GM18907 (cell line): Measurements from ENCODE around the gene ADAMTS4.

Experiments
- ATAC-seq: cut with Tn5 transposase; IDR thresholded peaks from one replicate; pipeline ENCODE4 v1.9.1; 2021; ENCODE audit warnings: mild to moderate bottlenecking, moderate library complexity; ENCODE audit not compliant: unreplicated experiment

Gene ADAMTS4

DNA sequence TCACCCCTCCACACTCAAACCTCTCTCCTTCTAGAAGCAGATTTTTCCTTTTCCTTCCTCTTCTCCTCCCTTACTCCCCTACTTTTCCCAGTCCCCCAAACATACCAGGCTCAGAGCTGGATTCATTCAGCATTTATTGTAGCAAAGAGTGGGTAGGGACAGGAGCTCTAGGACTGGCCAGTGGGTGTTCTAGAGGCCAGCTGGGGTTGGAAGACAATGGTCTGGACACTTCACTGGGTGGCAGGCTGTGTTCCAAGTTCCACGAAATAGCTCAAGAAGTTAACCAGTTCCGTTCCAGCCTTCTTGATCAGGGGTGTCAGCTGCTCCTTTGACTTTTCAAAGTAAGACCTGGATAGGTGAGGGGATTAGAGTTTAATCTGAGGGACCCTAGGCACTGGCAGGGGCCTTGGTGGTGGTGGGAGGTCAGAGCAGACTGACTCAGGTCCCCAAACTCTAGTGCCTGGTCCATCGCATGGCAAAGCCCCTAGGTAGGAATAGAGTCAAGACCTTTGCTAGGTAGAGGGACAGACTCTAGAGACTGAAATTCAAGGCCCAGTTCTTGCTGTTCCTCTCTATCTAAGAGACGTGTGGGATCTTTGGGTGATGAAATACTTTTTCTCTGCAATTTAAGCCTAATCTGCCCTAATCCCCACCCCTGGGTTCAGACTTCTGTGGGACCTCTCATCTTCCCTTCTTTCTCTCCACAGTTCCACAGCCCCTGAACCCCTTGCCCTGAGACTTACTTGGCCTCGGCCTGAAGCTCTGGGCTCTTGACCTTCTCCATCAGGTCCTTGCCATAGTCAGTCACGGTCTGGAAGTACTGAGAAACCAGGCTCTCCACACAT lies 23.5 kb upstream of the ADAMTS4 start:
- no peak for ATAC-seq

- no peak for ATAC-seq
Measured at GRCh38 chr1:161220002-161220401, 21.1 kb upstream of the ADAMTS4 start.

DNA sequence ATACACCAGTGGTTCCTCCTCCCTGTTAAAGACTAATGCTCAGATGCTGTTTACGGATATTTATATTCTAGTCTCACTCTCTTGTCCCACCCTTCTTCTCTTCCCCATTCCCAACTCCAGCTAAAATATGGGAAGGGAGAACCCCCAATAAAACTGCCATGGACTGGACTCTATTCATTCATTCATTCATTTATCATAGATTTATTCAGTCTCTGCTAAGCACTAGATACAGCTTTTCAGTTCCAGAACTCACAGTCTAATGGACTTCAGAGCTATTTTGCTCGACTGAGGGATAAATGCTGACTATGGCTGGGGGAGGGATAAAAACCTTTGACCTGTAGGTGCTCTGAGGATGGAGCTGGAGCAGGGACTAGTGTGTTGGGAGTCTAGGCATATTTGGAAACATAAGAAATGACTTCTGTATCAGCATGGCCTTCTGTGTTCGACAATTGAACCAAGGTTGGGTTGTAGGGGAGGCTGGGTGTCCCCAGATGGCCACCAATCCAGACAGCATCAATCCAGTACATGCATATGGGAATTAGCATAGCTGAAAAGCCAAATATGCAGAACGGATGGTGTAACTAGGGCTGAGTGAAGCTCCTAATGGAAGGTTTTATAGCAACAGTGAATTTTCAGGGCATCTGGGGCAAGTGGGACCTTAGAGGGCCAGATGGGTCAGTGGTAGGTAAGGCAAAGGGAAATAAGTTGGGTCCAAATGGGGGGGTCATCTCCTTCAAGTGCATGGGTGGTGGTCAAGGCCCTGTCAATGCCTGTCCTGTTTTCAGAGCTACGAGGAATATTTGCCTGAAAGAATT lies 20.4 kb upstream of the ADAMTS4 start:
- no peak for ATAC-seq

DNA sequence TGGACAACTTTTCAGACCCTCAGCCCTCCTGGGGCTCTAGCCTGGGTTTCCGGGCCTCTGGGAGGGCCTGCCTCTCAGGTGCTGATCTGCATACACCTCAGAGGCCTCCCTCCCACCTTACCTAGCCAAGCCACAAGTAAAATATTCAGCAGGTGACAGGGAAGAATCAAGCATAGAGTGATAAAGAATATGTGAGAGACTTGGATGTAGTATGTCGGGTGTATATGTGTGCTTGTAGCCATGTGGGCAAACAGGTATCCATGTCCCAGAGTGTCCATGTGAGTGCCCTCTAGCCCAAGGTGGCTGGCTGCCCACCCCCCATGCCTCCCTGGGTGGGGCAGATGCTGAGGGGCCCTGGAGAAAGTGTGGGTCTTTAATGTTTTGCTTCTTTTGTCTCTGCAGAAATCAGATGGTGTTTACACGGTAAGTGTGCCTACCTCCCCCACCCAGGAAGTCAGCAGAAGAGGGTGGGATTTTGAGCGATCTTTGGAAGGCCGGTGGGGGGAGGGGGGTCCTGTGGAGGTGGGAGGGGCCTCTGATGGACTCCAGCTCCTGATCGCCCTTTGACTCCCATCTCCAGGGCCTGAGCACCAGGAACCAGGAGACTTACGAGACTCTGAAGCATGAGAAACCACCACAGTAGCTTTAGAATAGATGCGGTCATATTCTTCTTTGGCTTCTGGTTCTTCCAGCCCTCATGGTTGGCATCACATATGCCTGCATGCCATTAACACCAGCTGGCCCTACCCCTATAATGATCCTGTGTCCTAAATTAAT lies 19.6 kb upstream of the ADAMTS4 start:
- no peak for ATAC-seq

DNA sequence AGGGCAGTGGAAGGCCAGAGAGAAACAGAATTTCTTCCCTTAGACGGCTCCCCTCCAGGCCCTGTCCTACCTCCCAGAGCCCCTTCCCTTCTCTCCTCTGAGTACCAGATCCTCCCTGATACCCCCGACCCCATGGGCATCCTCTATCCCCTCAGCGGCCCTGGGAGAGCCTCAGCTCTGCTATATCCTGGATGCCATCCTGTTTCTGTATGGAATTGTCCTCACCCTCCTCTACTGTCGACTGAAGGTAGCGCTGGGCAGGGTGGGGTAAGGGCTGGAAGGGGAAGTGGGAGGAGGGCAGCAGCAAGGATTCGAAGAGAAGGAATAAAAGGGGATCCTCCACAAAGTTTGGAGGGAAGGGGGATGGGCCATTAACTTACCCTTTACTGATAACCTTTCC lies 19.0 kb upstream of the ADAMTS4 start:
- peak; percentile 1 for ATAC-seq

DNA sequence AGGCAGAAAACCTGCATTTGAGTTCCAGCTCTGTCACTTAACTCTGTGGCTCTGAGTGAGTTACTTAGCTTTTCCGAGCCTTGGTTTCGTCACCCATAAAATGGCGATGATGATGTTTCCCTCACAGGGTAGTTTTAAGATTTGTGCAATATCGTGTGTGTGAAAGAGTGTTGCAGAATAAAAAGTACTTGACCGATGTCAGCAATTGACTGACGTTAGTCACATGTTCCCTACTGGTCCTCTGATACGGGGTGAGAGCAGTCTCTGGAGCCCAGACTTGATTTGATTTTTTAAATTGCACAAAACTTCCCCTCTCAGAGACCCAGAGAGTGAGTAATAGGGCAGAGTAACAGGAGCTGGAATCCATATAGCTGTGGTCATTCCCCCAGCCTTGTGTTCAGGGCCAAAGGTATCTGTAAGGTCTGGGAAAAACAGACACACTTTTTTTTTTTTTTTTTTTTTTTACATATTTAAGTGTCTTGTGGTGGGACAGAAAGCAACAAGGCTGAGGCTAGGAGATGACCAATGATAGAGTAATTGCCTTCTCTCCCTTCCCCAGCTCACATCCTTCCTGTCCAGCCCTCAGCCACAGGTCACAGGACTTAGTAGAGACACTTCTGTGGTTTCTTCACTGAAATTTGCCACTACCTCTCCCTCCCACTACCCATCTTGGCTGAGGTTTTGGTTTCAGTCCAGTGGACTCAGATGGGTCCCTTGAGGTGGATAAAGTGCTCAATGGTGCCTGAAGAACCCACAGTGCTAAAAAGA lies 18.3 kb upstream of the ADAMTS4 start:
- peak; percentile 84 for ATAC-seq

DNA sequence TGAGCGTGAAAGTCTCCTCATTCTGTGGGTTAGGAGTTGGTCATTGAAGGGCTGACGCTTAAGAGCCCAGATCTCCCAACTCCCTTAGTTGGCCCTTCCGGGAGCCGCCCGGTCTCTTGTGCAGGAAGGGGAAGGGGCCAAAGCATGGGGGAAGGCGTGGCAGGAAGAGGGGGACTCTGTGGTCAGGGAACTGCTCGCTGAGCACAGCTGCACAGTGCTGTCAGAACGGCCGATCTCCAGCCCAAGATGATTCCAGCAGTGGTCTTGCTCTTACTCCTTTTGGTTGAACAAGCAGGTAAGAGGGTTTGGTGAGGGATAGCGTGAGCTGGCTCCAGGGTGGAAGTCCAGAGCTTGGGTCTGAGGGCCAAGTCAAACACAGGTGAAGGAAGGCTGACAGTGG lies 16.2 kb upstream of the ADAMTS4 start, which contains the start of gene FCER1G:
FCER1G (plus strand) TSS at position 220 of the 400 bp plus-strand sequence; CDS start at position 247, 27 bp downstream.
- ATAC-seq, result no peak

DNA sequence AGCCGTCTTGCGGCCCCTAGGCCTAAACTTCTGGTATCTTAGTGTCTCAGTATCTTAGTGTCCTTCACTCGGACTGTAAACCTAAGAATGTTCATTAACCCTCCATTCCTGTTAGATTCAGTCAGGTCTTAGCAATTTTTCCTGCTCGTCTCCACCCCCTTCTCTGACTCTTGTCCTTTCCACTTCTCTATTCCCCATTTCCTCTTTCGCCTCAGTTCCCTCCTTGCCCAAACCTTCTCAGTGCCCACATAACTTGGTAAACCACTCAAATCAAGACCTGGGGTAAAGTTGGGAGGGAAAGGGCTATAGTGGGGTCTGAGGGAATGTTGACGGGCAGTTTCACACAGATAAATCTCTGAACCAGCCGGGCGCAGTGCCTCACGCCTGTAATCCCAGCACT lies 15.5 kb upstream of the ADAMTS4 start:
- ATAC-seq, result no peak

GRCh38 chr1:161209790-161210409 lies 11.0 kb upstream of the ADAMTS4 start:
- peak; percentile 74 for ATAC-seq

DNA sequence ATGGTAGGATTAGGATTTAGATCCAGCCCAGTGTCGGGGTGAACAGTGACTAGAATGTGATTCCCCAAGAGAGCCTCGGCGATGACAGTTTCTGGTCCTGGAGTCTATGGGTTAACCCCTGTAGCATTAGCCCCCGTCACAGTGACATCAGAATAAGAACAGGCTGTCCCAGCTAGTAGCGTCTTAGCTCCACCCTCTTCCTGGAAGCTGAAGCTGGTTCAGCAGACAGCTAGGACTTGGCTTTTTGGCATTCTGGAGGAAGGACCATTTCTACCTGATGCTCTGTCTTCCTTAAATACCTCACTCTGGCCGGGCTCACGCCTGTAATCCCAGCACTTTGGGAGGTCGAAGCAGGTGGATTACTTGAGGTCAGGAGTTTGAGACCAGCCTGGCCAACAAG lies 8.3 kb upstream of the ADAMTS4 start:
- ATAC-seq, result no peak

DNA sequence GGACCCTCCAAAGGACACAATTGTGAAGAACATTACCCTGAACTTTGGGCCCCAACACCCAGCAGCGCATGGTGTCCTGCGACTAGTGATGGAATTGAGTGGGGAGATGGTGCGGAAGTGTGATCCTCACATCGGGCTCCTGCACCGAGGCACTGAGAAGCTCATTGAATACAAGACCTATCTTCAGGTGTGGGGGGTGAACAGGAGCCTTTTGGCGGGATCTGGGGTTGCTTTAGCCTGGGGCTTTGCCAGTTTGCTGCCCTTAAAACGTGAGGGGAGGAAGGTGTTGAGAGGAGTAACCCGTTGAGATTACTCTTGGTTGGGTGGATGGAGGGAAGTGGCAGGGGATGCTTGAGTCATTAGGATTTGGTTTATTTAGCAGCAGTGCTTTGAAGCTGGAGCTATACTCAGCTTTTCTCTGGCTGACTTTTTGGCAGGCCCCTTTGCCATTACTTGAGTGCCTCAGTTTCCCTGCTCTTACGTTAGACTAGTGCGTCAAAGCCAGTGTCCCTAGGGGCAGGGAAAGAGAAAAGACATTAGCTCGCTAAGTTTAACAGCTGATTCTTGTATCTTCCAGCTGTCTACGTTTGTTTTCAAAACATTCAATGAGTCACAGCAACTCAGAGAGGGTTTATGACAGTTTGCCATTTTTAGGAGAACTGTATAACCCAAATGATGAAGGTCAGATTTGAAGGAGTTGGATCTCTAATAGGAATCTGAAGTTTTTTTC lies 7.7 kb upstream of the ADAMTS4 start:
- no peak for ATAC-seq

GRCh38 chr1:161201836-161202712 lies 3.2 kb upstream of the ADAMTS4 start, which contains the start of gene NDUFS2:
Gene NDUFS2, plus strand, starts transcription at chr1:161202367. Its CDS starts 19 bp downstream, at chr1:161202386.
- ATAC-seq, result peak; percentile 96

DNA sequence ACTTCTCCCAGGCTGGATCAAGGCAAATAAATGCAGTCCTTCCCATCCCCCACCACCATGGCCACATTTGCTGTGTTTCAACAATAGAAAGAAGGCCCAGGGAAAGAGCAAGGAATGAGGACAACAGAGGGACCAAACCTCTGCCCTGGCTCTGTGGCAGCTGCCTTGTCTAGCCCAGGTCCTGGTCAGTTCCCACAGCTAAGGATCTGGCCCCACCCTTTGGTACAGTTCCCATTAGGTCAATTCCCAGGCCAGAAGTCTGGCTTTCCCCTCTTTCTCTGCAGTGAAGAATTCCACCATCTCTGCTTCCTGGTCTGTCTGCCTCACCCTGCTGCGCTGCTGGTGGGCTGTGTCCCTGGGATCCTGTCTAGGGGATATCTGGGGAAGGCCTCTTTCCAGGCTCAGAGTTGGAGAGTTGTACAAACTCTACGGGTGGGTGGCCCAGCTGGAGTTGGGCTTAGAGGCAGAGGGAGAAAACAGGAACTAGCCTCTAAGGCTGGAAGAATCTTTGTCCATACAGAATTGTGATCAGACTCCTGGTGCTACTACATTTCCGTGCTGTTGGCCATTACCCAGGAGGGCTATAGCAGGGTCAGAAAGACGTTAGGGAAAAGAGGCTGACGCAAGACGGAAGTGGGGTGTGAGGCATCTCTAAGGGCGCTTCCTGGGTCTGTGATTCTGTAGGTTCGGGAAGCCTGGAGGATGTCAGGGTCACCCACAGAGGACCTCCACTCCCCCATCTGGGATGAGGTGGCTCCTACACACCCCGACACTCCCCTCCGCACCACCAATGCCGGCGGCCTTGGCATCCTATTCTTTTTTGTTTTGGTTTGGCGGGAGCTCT lies 2.4 kb upstream of the ADAMTS4 start:
- ATAC-seq, result no peak

DNA sequence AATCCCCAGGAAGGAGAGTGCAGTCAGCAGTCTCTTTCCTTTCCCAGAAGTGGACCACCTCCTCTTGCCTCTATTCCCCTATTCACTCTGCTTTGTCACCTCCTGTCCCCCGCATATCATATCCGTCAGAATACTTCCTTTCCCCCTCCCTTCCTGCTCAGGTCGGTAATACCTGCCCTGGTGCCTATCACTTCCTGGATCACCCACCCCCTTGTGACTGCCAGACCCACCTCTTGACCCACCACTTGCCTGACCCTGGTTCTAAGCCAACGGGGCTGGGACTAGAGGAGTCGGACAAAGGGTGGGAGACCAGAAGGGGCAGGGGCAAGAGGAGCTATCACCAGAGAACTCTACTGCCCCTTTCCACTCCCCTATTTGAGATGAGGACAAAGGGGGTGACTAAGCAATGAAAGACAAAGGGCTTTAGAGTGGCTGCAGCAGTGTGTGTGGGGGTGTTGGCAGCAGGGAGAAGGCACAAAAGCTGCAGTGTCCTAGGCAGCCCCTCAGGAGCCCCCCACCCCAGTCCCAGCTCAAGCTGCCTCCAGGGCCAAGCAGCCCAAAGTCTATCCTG lies 1.7 kb upstream of the ADAMTS4 start:
- ATAC-seq, result no peak

GRCh38 chr1:161199506-161200139 lies 769 bp upstream of the ADAMTS4 start:
- ATAC-seq, result no peak

- no peak for ATAC-seq
Measured at GRCh38 chr1:161198194-161198896, 509 bp downstream of the ADAMTS4 start.
